ENCODE measurements around the gene OR4D1. TPM values are rescaled to one million over a fixed set of nuclear protein-coding genes. Genes with fewer than 3 reads are reported as not detected.
"Not testable (repeated sequence)": the region's sequence is repeated elsewhere in the genome, so short reads cannot be mapped to it uniquely, and the experiment has no call there.

The OR4D1 gene
- not detected for total RNA-seq
- long read RNA-seq, donor 1, result 0 reads
- long read RNA-seq, donor 2, result 0 reads

DNA sequence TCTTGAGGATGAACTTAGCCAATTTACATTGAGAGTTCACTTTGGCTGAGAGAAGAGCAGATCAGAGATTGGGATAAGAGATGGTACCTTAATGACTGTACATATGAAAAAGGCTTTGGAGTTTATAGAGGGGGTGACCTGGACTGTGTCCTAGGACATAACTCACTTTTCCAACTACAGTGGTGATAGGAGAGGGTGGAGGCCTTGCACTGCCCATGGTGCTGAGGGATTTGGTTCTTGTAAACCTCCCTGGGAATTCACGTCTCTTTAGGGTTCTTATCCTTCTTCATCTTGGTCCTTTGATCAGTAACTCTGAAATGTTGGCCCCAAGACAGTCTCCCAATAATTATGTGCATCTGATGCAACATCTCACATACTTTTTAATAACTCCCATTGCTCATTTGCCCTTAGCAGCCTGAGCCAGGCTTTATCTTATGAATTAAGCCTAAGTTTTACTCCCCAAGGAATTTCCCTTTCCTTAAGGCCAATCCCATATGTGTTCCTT lies at the start of gene OR4D1:
Gene OR4D1, plus strand, starts transcription at position 455 of the 505 bp plus-strand sequence. CDS start 6,770 bp downstream, outside the sequence.
- intact Hi-C loops (cut with DNase I), result loop anchor here in 1 of 2 donors (10.0 kb wide), 1 partner anchor 103 kb away; no protein-coding TSS in a partner anchor
- no peak for DNase-seq (ENCODE audit: low spot score)

DNA sequence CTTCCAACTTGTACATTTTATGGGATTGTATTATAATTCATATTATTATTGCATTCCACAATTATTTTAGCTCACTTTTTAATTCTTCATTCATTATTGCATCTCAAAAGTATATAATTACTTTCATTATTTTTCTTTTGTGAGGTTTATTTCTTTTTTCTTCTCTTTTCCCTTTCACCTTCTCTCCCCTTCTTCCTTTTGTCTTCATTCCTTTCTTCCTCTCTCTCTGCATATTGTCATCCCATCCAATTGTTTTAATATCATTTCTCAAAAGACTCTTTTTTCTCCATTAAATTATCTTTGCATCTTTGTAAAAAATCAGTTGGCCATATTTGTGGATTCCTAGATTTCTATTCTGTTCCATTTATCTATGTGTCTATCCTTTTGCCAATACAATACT lies 47.7 kb upstream of the OR4D1 start:
- intact Hi-C loops (cut with DNase I), result no loop called here
- no peak for DNase-seq (ENCODE audit: low spot score)

DNA sequence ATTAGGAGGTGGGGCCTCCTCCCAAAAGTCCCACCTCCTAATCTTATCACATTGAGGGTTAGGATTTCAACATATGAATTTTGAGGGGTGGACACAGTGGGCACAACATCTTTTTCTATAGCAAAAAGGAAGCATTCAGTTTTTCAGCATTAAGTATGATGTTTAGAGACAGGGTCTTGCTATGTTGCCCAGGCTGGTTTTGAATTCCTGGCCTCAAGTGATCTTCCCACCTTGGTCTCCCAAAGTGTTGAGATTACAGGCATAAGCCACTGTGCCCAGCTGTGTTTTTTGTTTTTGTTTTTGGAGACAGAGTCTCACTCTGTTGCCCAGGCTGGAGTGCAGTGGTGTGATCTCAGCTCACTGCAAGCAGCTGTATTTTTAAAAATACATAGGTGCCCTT lies 46.3 kb upstream of the OR4D1 start:
- intact Hi-C loops (cut with DNase I); DNase-seq (ENCODE audit: low spot score): not testable (repeated sequence)

DNA sequence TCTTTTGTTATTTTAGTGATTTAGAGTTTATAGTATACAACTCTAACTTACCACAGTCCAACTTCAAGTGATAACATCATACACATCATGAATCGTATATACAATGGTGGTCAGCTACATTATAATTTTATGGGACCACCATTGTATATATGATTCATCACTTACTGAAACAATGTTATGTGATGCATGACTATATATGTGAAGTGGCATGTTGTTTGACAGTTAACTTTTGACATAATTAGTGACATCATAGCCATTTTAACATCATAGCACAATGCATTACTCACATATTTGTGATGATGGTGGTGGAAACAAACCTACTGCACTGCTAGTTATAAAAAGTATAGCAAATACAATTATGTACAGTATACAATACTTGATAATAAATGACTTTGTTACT lies 43.1 kb upstream of the OR4D1 start:
- no peak for DNase-seq (ENCODE audit: low spot score)
- intact Hi-C loops (cut with DNase I), result no loop called here

DNA sequence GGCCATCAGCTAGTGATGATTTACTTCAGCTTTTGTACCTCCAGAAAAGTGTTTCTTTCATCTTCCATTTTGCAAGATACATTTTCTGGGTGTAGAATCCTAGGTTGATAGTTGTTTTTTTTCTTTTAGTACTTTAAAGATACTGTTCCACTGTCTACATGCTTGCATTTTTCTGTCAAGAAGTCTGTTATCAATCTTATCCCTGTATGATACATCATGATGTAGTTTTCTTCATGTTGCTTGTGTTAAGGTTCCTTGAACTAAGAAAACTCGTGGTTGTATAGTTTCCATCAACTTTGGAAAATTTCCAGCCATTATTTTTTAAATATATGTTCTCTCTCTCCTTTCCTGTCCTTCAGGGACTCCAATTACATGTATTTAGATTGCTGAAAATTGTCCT lies 40.9 kb upstream of the OR4D1 start:
- intact Hi-C loops (cut with DNase I), result no loop called here

DNA sequence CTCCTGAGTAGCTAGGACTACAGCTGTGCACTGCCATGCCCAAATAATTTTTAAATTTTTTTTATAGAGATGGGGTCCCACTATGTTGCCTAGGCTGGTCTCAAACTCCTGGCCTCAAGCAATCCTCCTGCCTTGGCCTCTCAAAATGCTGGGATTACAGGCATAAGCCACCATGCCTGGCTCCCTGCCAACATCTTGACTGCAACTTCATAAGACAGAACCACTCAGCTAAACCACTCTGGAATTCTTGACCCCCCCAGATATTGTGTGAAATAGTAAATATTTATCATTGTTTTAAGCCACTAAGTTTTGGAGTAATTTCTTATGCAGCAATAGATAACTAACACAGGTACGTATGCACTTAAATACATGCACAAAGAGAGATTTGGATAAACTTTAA lies 39.0 kb upstream of the OR4D1 start:
- intact Hi-C loops (cut with DNase I), result no loop called here
- no peak for DNase-seq (ENCODE audit: low spot score)

More for the DNA sequence above, 40.9 kb upstream of the OR4D1 start:
- DNase-seq (ENCODE audit: low spot score), result no peak

DNA sequence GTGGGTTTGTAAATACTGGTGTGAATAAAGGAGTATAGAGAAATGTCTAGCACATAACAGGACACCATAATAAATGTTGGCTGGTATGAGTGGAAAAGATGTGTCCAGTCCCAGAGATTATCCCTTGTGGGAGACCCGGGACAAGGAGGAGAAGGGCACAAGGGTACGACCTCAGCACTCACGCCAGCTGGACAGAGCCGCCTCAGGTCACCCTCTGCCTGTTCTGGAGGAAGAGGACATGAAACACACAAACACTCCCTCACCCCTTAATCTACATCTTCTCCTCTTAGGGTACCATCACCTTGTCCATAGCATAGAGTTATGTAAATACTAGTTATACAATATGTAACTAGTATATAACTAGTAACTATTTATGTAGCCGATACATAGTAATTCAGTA lies 38.2 kb upstream of the OR4D1 start:
- DNase-seq (ENCODE audit: low spot score), result no peak
- intact Hi-C loops (cut with DNase I), result loop anchor here in 1 of 2 donors (10.0 kb wide), 1 partner anchor 95 kb away; no protein-coding TSS in a partner anchor

DNA sequence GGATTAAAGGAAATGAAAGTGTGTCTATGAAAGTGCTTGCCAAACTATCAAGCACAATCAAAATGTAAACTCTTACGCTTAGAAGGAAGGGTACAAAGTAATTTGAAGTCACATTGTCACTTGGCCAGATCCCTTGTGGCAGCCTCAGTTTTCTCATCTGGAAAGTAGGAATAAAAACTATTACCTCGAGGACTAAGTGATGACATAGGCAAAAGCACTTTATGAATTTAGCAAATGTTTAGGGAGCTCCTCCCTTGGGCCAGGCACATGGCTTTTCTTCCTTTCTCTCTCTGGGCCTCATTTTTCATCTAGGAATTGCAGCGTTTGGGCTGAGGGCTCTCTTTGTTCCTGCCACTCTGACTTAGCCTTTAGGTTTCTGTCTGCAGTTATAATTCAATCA lies 36.5 kb upstream of the OR4D1 start:
- intact Hi-C loops (cut with DNase I), result loop anchor here in 1 of 2 donors (10.0 kb wide), 1 partner anchor 97 kb away; no protein-coding TSS in a partner anchor
- no peak for DNase-seq (ENCODE audit: low spot score)

DNA sequence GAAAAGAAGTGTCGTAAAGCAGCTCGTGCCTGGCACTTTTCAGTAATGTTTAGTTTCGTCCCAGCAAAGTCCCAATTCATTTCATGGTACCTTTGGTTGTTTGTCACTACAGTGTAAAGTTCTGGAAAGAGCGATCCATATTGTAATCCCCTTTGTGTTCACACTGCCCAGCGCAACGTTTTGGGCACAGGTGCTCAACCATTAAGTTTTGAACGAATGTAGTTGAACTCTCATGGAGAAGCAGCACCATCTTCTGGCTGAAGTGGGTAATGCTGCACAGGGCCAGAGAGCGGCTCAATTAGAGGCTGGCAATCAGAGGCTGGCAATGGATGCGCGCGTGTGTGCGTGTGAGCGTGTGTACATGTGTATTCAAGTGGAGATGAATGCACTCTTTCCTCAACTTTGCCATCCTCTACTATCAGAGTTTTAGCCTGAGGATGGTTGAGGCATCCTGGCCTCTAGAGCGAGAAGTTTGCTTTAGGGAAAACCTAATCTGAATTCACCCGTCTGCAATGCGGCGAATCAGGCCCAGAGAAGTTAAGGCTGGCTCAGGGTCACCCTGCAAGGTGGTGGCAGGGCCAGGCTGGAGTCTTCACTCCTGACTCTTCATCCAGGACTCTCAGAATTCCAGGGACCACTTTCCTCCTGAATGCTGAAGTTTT lies 35.1 kb upstream of the OR4D1 start:
- peak; percentile 85 for DNase-seq (ENCODE audit: low spot score)
- intact Hi-C loops (cut with DNase I), result loop anchor here in 1 of 2 donors (10.0 kb wide), 1 partner anchor 98 kb away; no protein-coding TSS in a partner anchor

DNA sequence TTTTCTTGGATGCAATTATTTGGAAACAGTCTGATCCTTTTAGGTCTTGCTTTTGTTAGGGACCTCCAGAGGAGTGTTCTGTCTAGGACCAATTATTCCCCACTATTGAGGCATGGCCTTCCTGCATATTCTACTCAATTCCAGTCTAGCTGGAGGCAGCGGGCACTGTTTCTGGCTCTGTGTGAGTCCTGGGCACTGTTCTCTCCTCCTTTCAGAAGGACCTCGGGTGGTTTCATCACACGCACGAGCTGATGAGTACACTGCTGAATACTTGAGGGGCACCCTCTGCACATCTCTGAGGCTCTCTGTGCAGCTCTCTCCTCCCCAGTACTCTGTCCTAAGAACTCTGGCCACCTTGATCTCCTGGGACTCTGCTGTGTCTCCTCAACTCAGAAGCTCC lies 34.2 kb upstream of the OR4D1 start:
- DNase-seq (ENCODE audit: low spot score), result no peak
- intact Hi-C loops (cut with DNase I), result loop anchor here in 1 of 2 donors (10.0 kb wide), 1 partner anchor 99 kb away; no protein-coding TSS in a partner anchor

DNA sequence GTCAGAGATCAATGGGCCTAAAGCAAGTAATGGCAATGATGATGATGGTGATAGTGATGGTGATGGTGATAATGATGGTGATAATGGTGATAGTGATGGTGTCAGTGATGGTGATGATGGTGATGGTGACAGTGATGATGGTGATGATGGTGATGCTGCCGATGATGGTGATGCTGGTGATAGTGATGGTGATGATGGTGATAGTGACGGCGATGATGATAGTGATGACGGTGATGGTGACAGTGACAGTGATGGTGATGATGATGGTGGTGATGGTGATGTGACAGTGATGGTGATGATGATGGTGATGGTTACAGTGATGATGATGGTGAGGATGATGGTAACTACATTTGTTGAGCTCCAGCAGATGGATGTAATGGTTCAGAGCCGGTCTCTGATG lies 30.8 kb upstream of the OR4D1 start:
- no peak for DNase-seq (ENCODE audit: low spot score)
- intact Hi-C loops (cut with DNase I), result loop anchor here in 1 of 2 donors (5.0 to 10.0 kb wide), 2 partner anchors 103 to 260 kb away; no protein-coding TSS in a partner anchor

DNA sequence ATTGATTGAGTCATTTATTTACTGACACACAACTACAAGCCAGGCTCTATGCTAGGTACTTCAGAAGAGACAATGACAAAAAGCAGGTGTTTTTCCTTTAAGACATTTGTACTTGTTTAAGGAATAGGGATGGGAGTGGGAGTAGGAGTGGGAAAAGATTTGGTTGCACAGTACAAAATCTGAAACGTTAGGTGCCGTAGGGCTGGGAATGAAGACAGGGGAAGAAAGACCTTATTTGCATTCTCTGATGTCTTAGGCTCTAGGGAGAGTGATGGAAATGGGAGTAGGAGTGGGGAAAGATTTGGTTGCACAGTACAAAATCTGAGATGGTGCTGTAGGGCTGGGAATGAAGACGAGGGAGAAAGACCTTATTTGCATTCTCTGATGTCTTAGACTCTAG lies 28.7 kb upstream of the OR4D1 start:
- intact Hi-C loops (cut with DNase I), result loop anchor here in 1 of 2 donors (5.0 to 10.0 kb wide), 2 partner anchors 105 to 262 kb away; no protein-coding TSS in a partner anchor
- no peak for DNase-seq (ENCODE audit: low spot score)

DNA sequence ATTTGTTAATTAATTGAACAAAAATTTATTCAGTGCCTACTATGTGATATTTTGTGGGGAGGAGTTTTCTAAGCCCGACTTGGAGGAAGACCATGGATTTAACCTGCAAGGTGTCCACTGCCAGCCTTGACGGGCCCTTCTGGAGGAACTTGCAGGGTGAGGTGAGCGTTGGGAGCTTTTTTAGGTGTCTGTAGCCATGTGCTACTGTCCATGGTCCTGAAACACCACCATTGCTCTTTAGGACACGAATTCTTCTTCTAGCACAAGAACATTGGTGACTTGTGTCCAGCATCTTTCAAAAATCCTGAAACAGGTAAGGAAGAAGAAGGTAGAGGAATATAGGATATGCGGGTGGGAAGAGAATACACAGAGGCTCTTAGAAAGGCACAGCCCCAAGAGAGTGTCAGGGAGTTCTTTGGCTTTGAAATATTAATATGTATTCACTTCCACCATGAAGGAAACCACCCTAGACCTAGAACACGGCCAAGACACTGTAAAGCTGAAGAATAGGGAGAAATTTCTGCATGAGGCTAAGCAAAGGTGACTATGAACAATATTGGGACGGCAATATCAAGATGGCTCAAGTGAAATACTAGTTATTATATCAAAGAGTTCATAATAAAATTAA lies 27.9 kb upstream of the OR4D1 start:
- DNase-seq (ENCODE audit: low spot score), result no peak
- intact Hi-C loops (cut with DNase I), result no loop called here

DNA sequence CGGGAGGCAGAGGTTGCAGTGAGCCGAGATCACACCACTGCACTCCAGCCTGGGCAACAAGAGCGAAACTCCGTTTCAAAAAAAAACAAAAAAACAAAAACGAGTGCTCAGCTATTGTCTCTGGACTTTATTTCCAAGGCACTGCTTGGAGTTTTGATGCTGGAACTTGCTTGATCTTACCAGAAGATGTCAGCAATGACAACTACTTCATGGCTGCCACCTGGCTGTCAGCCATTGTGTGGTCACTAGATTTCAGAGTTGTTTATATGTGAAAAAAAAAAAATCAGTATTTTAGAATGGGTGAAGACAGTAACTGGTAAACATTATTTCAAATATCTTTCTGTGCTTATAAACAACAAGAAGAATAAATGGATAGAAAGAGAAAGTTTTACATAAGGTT lies 26.3 kb upstream of the OR4D1 start:
- intact Hi-C loops (cut with DNase I), result no loop called here
- DNase-seq (ENCODE audit: low spot score), result no peak

DNA sequence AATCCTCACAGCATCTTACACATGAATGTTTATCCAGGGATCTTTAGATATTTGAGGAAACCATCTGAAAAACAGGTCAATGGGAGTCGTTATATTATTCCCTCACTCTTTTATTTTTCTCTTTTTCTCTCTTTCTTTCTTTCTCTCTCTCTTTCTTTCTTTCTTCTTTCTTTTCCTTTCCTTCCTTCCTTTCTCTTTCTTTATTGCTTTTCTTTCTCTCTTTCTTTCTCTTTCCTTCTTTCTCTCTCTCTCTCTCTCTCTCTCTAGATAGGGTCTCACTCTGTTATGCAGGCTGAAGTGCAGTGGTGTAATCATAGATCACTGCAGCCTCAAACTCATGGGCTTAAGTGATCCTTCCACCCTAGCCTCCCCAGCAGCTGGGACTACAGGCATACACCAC lies 20.3 kb upstream of the OR4D1 start:
- intact Hi-C loops (cut with DNase I), result no loop called here
- no peak for DNase-seq (ENCODE audit: low spot score)

DNA sequence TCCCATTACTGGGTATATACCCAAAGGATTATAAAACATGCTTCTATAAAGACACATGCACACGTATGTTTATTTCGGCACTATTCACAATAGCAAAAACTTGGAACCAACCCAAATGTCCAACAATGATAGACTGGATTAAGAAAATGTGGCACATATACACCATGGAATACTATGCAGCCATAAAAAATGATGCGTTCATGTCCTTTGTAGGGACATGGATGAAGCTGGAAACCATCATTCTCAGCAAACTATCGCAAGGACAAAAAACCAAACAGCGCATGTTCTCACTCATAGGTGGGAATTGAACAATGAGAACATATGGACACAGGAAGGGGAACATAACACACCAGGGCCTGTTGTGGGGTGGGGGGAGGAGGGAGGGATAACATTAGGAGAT lies 15.5 kb upstream of the OR4D1 start:
- DNase-seq (ENCODE audit: low spot score); intact Hi-C loops (cut with DNase I): not testable (repeated sequence)

DNA sequence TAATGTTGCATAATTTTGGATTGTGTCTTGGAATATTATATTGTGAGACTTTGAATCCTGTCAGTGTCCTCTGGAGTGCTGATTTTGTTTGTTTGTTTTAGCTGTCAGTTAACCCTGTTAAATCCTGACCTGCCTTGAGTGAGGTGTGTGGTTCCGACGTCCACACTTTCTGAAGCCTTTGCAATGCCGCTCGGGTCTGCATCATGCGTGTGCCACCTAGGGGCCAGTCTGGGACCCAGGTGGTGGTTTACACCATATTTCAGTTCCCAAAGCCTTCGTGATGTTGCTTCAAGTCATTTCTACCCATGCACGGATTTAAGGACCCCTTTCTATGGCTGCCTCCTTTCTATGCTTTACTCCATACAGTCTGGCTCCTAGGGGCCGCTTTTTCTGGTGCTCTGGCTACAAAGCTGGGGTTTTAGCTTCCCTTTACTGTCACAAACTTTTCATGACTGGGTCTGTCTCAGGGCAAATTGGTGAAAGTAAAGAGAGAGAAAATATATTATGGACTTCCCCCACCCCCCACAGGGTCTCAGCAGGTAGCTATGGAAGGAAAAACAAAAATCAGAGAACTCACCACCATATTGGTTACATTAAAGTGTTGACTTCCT lies 11.4 kb upstream of the OR4D1 start:
- intact Hi-C loops (cut with DNase I), result no loop called here
- DNase-seq (ENCODE audit: low spot score), result no peak

DNA sequence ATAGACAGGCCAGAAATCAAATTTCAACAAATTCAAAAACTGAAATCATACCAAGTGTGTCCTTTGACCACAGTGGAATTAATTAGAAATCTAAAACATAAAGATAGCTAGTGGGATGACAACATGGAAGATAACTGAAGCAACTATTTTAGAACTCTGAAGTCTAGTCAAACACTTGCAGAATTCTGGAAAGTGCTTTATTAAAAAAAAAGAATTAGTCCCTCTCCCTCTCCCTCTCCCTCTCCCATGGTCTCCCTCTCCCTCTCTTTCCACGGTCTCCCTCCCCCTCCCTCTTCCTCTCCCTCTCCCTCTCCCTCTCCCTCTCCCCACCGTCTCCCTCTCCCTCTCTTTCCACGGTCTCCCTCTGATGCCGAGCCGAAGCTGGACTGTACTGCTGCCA lies 6.7 kb upstream of the OR4D1 start:
- intact Hi-C loops (cut with DNase I), result loop anchor here in 1 of 2 donors (10.0 kb wide), 1 partner anchor 97 kb away; no protein-coding TSS in a partner anchor
- no peak for DNase-seq (ENCODE audit: low spot score)

DNA sequence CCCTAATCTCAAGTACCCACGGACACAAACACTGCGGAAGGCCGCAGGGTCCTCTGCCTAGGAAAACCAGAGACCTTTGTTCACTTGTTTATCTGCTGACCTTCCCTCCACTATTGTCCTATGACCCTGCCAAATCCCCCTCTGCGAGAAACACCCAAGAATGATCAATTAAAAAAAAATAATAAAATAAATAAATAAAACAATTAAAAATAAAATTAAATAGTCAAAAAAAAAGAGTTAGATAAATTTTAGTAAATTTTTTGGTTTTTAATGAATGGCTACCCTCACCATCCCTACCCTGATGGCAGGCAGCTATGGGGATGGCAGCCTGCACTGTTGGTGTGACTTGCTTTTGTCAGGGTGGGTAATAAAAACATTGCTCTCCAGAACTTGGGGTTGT lies 4.8 kb upstream of the OR4D1 start:
- DNase-seq (ENCODE audit: low spot score), result not testable (repeated sequence)
- intact Hi-C loops (cut with DNase I), result loop anchor here in 1 of 2 donors (10.0 kb wide), 1 partner anchor 99 kb away; no protein-coding TSS in a partner anchor

DNA sequence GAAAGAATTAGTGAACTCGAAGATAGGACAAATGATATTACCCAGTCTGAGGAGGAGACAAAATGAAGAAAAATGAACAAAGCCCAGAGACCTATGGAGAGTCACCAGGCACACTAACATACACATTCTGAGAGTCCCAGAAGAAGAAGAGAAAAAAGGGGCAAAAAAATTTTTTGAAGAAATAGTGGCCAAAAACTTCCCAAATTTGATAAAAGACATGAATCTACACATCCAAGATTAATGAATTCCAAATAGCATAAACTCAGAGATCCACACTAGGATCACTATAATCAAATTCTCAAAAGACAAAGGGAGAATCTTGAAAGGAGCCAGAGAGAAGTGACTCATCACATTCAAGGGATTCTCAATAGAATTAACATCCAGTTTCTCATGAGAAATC lies 3.4 kb upstream of the OR4D1 start:
- no peak for DNase-seq (ENCODE audit: low spot score)
- intact Hi-C loops (cut with DNase I), result loop anchor here in 1 of 2 donors (10.0 kb wide), 1 partner anchor 100 kb away; no protein-coding TSS in a partner anchor

All from posterior vena cava (tissue), 2 donors.